22Rv1 (cell line): ENCODE measurements around the gene SMG7.

Source experiments
- H3K27ac ChIP-seq: fragments of 450-650 bp; 2 replicates; pipeline ENCODE4 v1.5.1; 2017
- CTCF ChIP-seq: fragments of 450-650 bp; IDR thresholded peaks from 2 replicates; pipeline ENCODE4 v1.5.1; 2017; ENCODE audit warnings: mild to moderate bottlenecking
- ZFX ChIP-seq: fragments of 450-650 bp; IDR thresholded peaks from 2 replicates; pipeline ENCODE4 v1.6.1; 2017; ENCODE audit warnings: antibody characterized with exemption, borderline replicate concordance

SMG7 gene

GRCh38 chr1:183512450-183512849 is 40.2 kb downstream of the SMG7 start:
- TF ChIP-seq CTCF (no peak), ZFX (no peak)
- no peak overlapping the region for H3K27ac ChIP-seq

- TF ChIP-seq CTCF (no peak), ZFX (no peak)
- H3K27ac ChIP-seq, result no peak overlapping the region
These were observed 41.9 kb downstream of the SMG7 start for GRCh38 chr1:183514235-183514634.

GRCh38 chr1:183515002-183515689 is 42.8 kb downstream of the SMG7 start:
- H3K27ac ChIP-seq, result no peak overlapping the region
- TF ChIP-seq ZFX, result no peak
- TF ChIP-seq CTCF, result no peak

- TF ChIP-seq CTCF (no peak), ZFX (no peak)
- no peak overlapping the region for H3K27ac ChIP-seq
These were observed 44.4 kb downstream of the SMG7 start for GRCh38 chr1:183516725-183517124.

GRCh38 chr1:183517401-183517800 is 45.1 kb downstream of the SMG7 start:
- no peak overlapping the region for H3K27ac ChIP-seq
- TF ChIP-seq ZFX (no peak), CTCF (no peak)

- TF ChIP-seq ZFX (no peak), CTCF (no peak)
- no peak overlapping the region for H3K27ac ChIP-seq
These were observed 48.1 kb downstream of the SMG7 start for GRCh38 chr1:183520379-183520778.

GRCh38 chr1:183522104-183522503 is 49.8 kb downstream of the SMG7 start:
- TF ChIP-seq ZFX, result no peak
- no peak for TF ChIP-seq CTCF
- no peak overlapping the region for H3K27ac ChIP-seq
